Raji (cell line): ENCODE results near the gene ENTREP1.

Source experiments
- POLR2A ChIP-seq: IDR thresholded peaks from 2 replicates; pipeline ENCODE4 v1.6.1; 2011; ENCODE audit warnings: low read depth, low read length, control low read depth; ENCODE audit not compliant: insufficient read depth

Gene ENTREP1

GRCh38 chr9:69324549-69325401, at the start of gene ENTREP1:
Gene ENTREP1, plus strand, starts transcription at chr9:69325215. Its CDS starts 95 bp downstream, at chr9:69325310.
- no peak for TF ChIP-seq POLR2A

GRCh38 chr9:69276775-69277174, 48.2 kb upstream of the ENTREP1 start:
- TF ChIP-seq POLR2A = no peak

GRCh38 chr9:69279084-69279731, 45.8 kb upstream of the ENTREP1 start:
- no peak for TF ChIP-seq POLR2A

GRCh38 chr9:69279733-69280132, 45.3 kb upstream of the ENTREP1 start:
- no peak for TF ChIP-seq POLR2A

GRCh38 chr9:69283003-69283402, 42.0 kb upstream of the ENTREP1 start:
- no peak for TF ChIP-seq POLR2A

- no peak for TF ChIP-seq POLR2A
Observed at GRCh38 chr9:69292078-69292477, 32.9 kb upstream of the ENTREP1 start.

GRCh38 chr9:69293156-69293555, 31.9 kb upstream of the ENTREP1 start:
- no peak for TF ChIP-seq POLR2A

GRCh38 chr9:69295872-69296552, 29.0 kb upstream of the ENTREP1 start:
- no peak for TF ChIP-seq POLR2A

GRCh38 chr9:69297300-69297980, 27.6 kb upstream of the ENTREP1 start:
- no peak for TF ChIP-seq POLR2A

GRCh38 chr9:69299315-69299714, 25.7 kb upstream of the ENTREP1 start:
- TF ChIP-seq POLR2A = no peak

GRCh38 chr9:69299826-69300225, 25.2 kb upstream of the ENTREP1 start:
- no peak for TF ChIP-seq POLR2A

GRCh38 chr9:69303331-69303730, 21.7 kb upstream of the ENTREP1 start:
- no peak for TF ChIP-seq POLR2A

- no peak for TF ChIP-seq POLR2A
Observed at GRCh38 chr9:69307446-69308205, 17.4 kb upstream of the ENTREP1 start.

- no peak for TF ChIP-seq POLR2A
Observed at GRCh38 chr9:69308206-69308931, 16.6 kb upstream of the ENTREP1 start.
